IMR-90 (cell line): ENCODE data around the gene RAB34. TPM values are rescaled to one million over a fixed set of nuclear protein-coding genes. Genes with fewer than 3 reads are reported as not detected.

Experiments
- ATAC-seq: fragments of 200-7000 bp; cut with Tn5 transposase; 2 replicates; pipeline ENCODE4 v1.9.1; 2020; ENCODE audit warnings: low read depth, mild to moderate bottlenecking, moderate library complexity
- BruUV-seq: library from RNA; stranded (reverse); fragments of 400-500 nt; replicated peaks from 2 replicates; lab custom pipeline; 2021; lab: Mats Ljungman, UMichigan
- CTCF ChIA-PET: fragments of 300-600 bp; formaldehyde crosslinking; extraction: SDS; loops from one replicate; lab custom pipeline; 2021; ENCODE audit warnings: antibody characterized with exemption; lab: Yijun Ruan, JAX
- POLR2A ChIA-PET: fragments of 300-600 bp; sonication (Branson Sonifier 250); formaldehyde crosslinking; loops from one replicate; lab custom pipeline; 2022; ENCODE audit warnings: antibody characterized with exemption; ENCODE audit not compliant: unreplicated experiment; lab: Charles Lee
- DNase-seq: peaks from one replicate; pipeline ENCODE4 v3.0.0; 2013
- H2AFZ ChIP-seq: replicated peaks from 2 replicates; pipeline ENCODE3; 2013; ENCODE audit warnings: low read length, mild to moderate bottlenecking; ENCODE audit not compliant: poor library complexity
- H2AK5ac ChIP-seq: 2 replicates; pipeline ENCODE4 v1.6.1; 2013; ENCODE audit warnings: low read depth, low read length, inconsistent platforms
- H2AK9ac ChIP-seq: replicated peaks from 2 replicates; pipeline ENCODE3; 2013; ENCODE audit warnings: mild to moderate bottlenecking, low read depth, low read length, moderate library complexity; ENCODE audit not compliant: poor library complexity
- H2BK120ac ChIP-seq: 2 replicates; pipeline ENCODE4 v1.6.1; 2013; ENCODE audit warnings: low read depth, low read length, inconsistent platforms
- H2BK15ac ChIP-seq: 3 replicates; pipeline ENCODE4 v1.6.1; 2013; ENCODE audit warnings: low read depth, low read length, inconsistent platforms
- H2BK20ac ChIP-seq: 2 replicates; pipeline ENCODE4 v1.6.1; 2013; ENCODE audit warnings: low read depth, mild to moderate bottlenecking, inconsistent platforms, low read length, moderate library complexity
- H2BK5ac ChIP-seq: 2 replicates; pipeline ENCODE4 v1.6.1; 2013; ENCODE audit warnings: mild to moderate bottlenecking, low read depth, low read length, inconsistent platforms; ENCODE audit not compliant: poor library complexity, severe bottlenecking
- H3K14ac ChIP-seq: replicated peaks from 2 replicates; pipeline ENCODE4 v1.6.1; 2013; ENCODE audit warnings: low read depth, low read length, inconsistent platforms
- H3K18ac ChIP-seq: 2 replicates; pipeline ENCODE4 v1.6.1; 2013; ENCODE audit warnings: low read depth, low read length, control low read depth
- H3K23ac ChIP-seq: 2 replicates; pipeline ENCODE4 v1.6.1; 2013; ENCODE audit warnings: low read depth, low read length, inconsistent platforms
- H3K27ac ChIP-seq: 2 replicates; pipeline ENCODE4 v1.5.1; 2013; ENCODE audit warnings: mild to moderate bottlenecking, control low read depth, low read length; ENCODE audit not compliant: insufficient read depth
- H3K27me3 ChIP-seq: 2 replicates; pipeline ENCODE4 v1.6.1; 2013; ENCODE audit warnings: low read length; ENCODE audit not compliant: control insufficient read depth, insufficient read depth
- H3K36me3 ChIP-seq: 2 replicates; pipeline ENCODE4 v1.6.1; 2013; ENCODE audit warnings: low read length, mixed read lengths; ENCODE audit not compliant: control insufficient read depth, insufficient read depth
- H3K4ac ChIP-seq: 2 replicates; pipeline ENCODE4 v1.6.1; 2013; ENCODE audit warnings: low read depth, low read length, inconsistent platforms
- H3K4me1 ChIP-seq: 2 replicates; pipeline ENCODE4 v1.6.1; 2013; ENCODE audit warnings: low read length, mixed read lengths; ENCODE audit not compliant: control insufficient read depth, insufficient read depth
- H3K4me2 ChIP-seq: 2 replicates; pipeline ENCODE4 v1.6.1; 2013; ENCODE audit warnings: low read depth, mild to moderate bottlenecking, control low read depth, low read length, moderate library complexity
- H3K4me3 ChIP-seq: 2 replicates; pipeline ENCODE4 v1.5.1; 2013; ENCODE audit warnings: low read depth, mild to moderate bottlenecking, control low read depth, low read length, moderate library complexity; ENCODE audit not compliant: insufficient read depth
- H3K56ac ChIP-seq: 2 replicates; pipeline ENCODE4 v1.6.1; 2013; ENCODE audit warnings: low read length, inconsistent platforms; ENCODE audit not compliant: insufficient read depth; ENCODE audit errors: extremely low read depth
- H3K79me1 ChIP-seq, 2 experiments: 2 replicates each; pipeline ENCODE4 v1.6.1; 2013; ENCODE audit warnings: low read length in 2 of 2, inconsistent platforms in 1 of 2, low read depth in 1 of 2
- H3K9ac ChIP-seq: 2 replicates; pipeline ENCODE4 v1.6.1; 2013; ENCODE audit warnings: low read depth, low read length, control low read depth
- H3K9me1 ChIP-seq: 2 replicates; pipeline ENCODE4 v1.6.1; 2013; ENCODE audit warnings: low read length, inconsistent platforms; ENCODE audit not compliant: insufficient read depth
- H3K9me3 ChIP-seq: 2 replicates; pipeline ENCODE4 v1.6.1; 2013; ENCODE audit warnings: low read length; ENCODE audit not compliant: control insufficient read depth, insufficient read depth
- H4K20me1 ChIP-seq: 2 replicates; pipeline ENCODE4 v1.6.1; 2013; ENCODE audit warnings: low read length, inconsistent platforms; ENCODE audit not compliant: insufficient read depth
- H4K5ac ChIP-seq: 2 replicates; pipeline ENCODE4 v1.6.1; 2013; ENCODE audit warnings: mild to moderate bottlenecking, low read depth, low read length, control low read depth
- H4K8ac ChIP-seq, 2 experiments: 2 replicates each; pipeline ENCODE4 v1.6.1; 2013; ENCODE audit warnings: low read depth in 2 of 2, low read length in 2 of 2, control low read depth in 1 of 2, inconsistent platforms in 1 of 2
- H4K91ac ChIP-seq: 2 replicates; pipeline ENCODE4 v1.6.1; 2013; ENCODE audit warnings: low read depth, low read length, inconsistent platforms; ENCODE audit not compliant: insufficient read depth
- BHLHE40 ChIP-seq: fragments of 150-350 bp; IDR thresholded peaks from 2 replicates; pipeline ENCODE4 v1.6.1; 2016; ENCODE audit warnings: mild to moderate bottlenecking, low read depth, low read length
- CEBPB ChIP-seq: IDR thresholded peaks from 2 replicates; pipeline ENCODE4 v1.6.1; 2012; ENCODE audit warnings: low read depth, low read length, improper control_type of control experiment
- CHD1 ChIP-seq: IDR thresholded peaks from 2 replicates; pipeline ENCODE4 v1.6.1; 2012; ENCODE audit warnings: low read depth, low read length, improper control_type of control experiment
- CTCF ChIP-seq: conservative IDR thresholded peaks from 2 replicates; pipeline ENCODE4 v1.5.1; 2012; ENCODE audit warnings: mild to moderate bottlenecking, low read depth, low read length, improper control_type of control experiment
- ELK1 ChIP-seq: fragments of 150-350 bp; IDR thresholded peaks from 2 replicates; pipeline ENCODE4 v1.6.1; 2016; ENCODE audit warnings: low read depth, mild to moderate bottlenecking, low read length, moderate library complexity, borderline replicate concordance
- FOS ChIP-seq: fragments of 150-350 bp; IDR thresholded peaks from 2 replicates; pipeline ENCODE4 v1.6.1; 2016; ENCODE audit warnings: low read depth, low read length
- MAFK ChIP-seq: IDR thresholded peaks from 2 replicates; pipeline ENCODE4 v1.6.1; 2012; ENCODE audit warnings: low read depth, low read length, improper control_type of control experiment
- MAZ ChIP-seq: IDR thresholded peaks from 2 replicates; pipeline ENCODE4 v1.6.1; 2012; ENCODE audit warnings: low read depth, mild to moderate bottlenecking, low read length, improper control_type of control experiment, moderate library complexity, borderline replicate concordance
- MXI1 ChIP-seq: IDR thresholded peaks from 2 replicates; pipeline ENCODE4 v1.6.1; 2012; ENCODE audit warnings: low read depth, mild to moderate bottlenecking, low read length, moderate library complexity, borderline replicate concordance
- NFE2L2 ChIP-seq: fragments of 150-350 bp; IDR thresholded peaks from 2 replicates; pipeline ENCODE4 v1.6.1; 2016; ENCODE audit warnings: low read depth, mild to moderate bottlenecking, low read length
- POLR2A ChIP-seq: IDR thresholded peaks from 2 replicates; pipeline ENCODE4 v1.6.1; 2012; ENCODE audit warnings: mild to moderate bottlenecking, low read depth, low read length
- RAD21 ChIP-seq: IDR thresholded peaks from 2 replicates; pipeline ENCODE4 v1.6.1; 2012; ENCODE audit warnings: low read length, improper control_type of control experiment
- RCOR1 ChIP-seq: IDR thresholded peaks from 2 replicates; pipeline ENCODE4 v1.6.1; 2012; ENCODE audit warnings: mild to moderate bottlenecking, low read length, improper control_type of control experiment; ENCODE audit not compliant: insufficient replicate concordance
- RFX5 ChIP-seq: IDR thresholded peaks from 2 replicates; pipeline ENCODE4 v1.8.0; 2012; ENCODE audit warnings: low read depth, mild to moderate bottlenecking, low read length, moderate library complexity
- SMC3 ChIP-seq: fragments of 150-350 bp; IDR thresholded peaks from 2 replicates; pipeline ENCODE4 v1.6.1; 2016; ENCODE audit warnings: low read depth, mild to moderate bottlenecking, antibody characterized with exemption, low read length, moderate library complexity
- USF2 ChIP-seq: fragments of 150-350 bp; IDR thresholded peaks from 2 replicates; pipeline ENCODE4 v1.6.1; 2017; ENCODE audit warnings: mild to moderate bottlenecking, antibody characterized with exemption, low read length, low read depth
- WGBS, 2 experiments: methylation state at CpG; one replicate each; pipeline versions ENCODE4 v1.1.5 to v1.1.7; 2013; ENCODE audit warnings: missing lambda C conversion rate in 2 of 2; ENCODE audit not compliant: insufficient read length in 1 of 2; ENCODE audit errors: extremely low coverage in 2 of 2; 5-methylcytosine and 5-hydroxymethylcytosine counted together
- dilution Hi-C: fragments of 300-500 bp; cut with HindIII; formaldehyde crosslinking; loops from one replicate; pipeline ENCODE4 v1.14.3; 2018; ENCODE audit warnings: low sequenced_read_pairs; ENCODE audit not compliant: unreplicated experiment
- in situ Hi-C: fragments of 300-500 bp; cut with MboI; formaldehyde crosslinking; loops from 3 replicates; pipeline ENCODE4 v1.14.3; 2019; ENCODE audit warnings: low sequenced_read_pairs, inconsistent platforms, mixed read lengths
- intact Hi-C: fragments of 100-400 bp; cut with micrococcal nuclease; formaldehyde crosslinking; loops from 2 replicates; pipeline ENCODE4 v1.10.0; 2022
- polyA plus RNA-seq, 3 experiments: library from polyadenylated mRNA; depleted of rRNA; stranded (reverse); fragments of >200 nt; gene quantifications; 2 replicates each; pipeline ENCODE4 v1.2.3, GENCODE V29; 2012; ENCODE audit warnings: low replicate concordance in 1 of 3
- total RNA-seq: library from RNA; depleted of rRNA; stranded (reverse); fragments of >200 nt; gene quantifications from 2 replicates; pipeline ENCODE4 v1.2.3, GENCODE V29; 2012

Gene RAB34
- total and polyA plus RNA-seq, 2 of the 4 experiments (the other 2 are of a cell fraction), result 351 to 387 TPM

- Histone ChIP-seq H3K56ac (no peak overlapping the region), H3K23ac (peak overlapping the region; percentile 90), H2BK20ac (no peak overlapping the region), H3K4ac (no peak overlapping the region), H4K8ac (no peak overlapping the region), H3K4me2 (peak overlapping the region; percentile 97; the same call in 1 of the 2 replicates), H3K79me1 (peaks cover 3 to 51% of the 10 kb centered on the region in 2 experiments; a peak in 2 of 4 replicates), H3K9me3 (no peaks in the 10 kb centered on the region), H2BK5ac (no peak overlapping the region), H3K4me1 (peaks cover 19% of the 10 kb centered on the region), H3K27me3 (no peaks in the 10 kb centered on the region), H3K14ac (no peak overlapping the region), H3K36me3 (peaks cover 32% of the 10 kb centered on the region), H2AFZ (no peak overlapping the region), H3K18ac (no peak overlapping the region), H3K9ac (no peak overlapping the region), H4K91ac (no peak overlapping the region), H2AK5ac (no peak overlapping the region), H4K20me1 (peaks cover 26% of the 10 kb centered on the region; the same call in 1 of the 2 replicates), H3K9me1 (peaks cover 23% of the 10 kb centered on the region; the same call in 1 of the 2 replicates), H2BK120ac (no peak overlapping the region), H2BK15ac (no peak overlapping the region), H4K5ac (no peak overlapping the region), H3K27ac (no peak overlapping the region), H3K4me3 (no peak overlapping the region), H2AK9ac (peak overlapping the region; percentile 32)
- WGBS, 2 experiments, result no CpG with 5 or more reads among the region's 2 CpGs
- intact Hi-C loops, result no loop called here
- TF ChIP-seq ELK1, result no peak
- TF ChIP-seq RAD21, result no peak
- no peak for TF ChIP-seq MXI1
- TF ChIP-seq POLR2A, result no peak
- no peak for TF ChIP-seq USF2
- no peak for TF ChIP-seq MAFK
- no peak for TF ChIP-seq FOS
- TF ChIP-seq CTCF, result no peak
- no peak for TF ChIP-seq SMC3
- TF ChIP-seq RFX5, result no peak
- TF ChIP-seq MAZ, result no peak
- TF ChIP-seq CHD1, result no peak
- no peak for TF ChIP-seq RCOR1
- no peak for TF ChIP-seq NFE2L2
- no peak for TF ChIP-seq BHLHE40
- TF ChIP-seq CEBPB, result no peak
- ChIA-PET POLR2A (no interaction called here), CTCF (interaction anchor here (0.6 kb wide), 1 partner anchor 65 kb away, joined by 7 read pairs; no protein-coding TSS in a partner anchor)
- dilution Hi-C loops, result no loop called here
- ATAC-seq, result no peak
- no TSS peak for BruUV-seq
- in situ Hi-C loops, result no loop called here
- no peak for DNase-seq
These were observed 2.5 kb downstream of the RAB34 start for GRCh38 chr17:28715217-28715616.
